Measurements from ENCODE around the gene LRRN2. TPM values are rescaled to one million over a fixed set of nuclear protein-coding genes. Genes with fewer than 3 reads are reported as not detected.

Gene LRRN2
- total RNA-seq, 1 experiment from 2014 or later, result 5.8 TPM

DNA sequence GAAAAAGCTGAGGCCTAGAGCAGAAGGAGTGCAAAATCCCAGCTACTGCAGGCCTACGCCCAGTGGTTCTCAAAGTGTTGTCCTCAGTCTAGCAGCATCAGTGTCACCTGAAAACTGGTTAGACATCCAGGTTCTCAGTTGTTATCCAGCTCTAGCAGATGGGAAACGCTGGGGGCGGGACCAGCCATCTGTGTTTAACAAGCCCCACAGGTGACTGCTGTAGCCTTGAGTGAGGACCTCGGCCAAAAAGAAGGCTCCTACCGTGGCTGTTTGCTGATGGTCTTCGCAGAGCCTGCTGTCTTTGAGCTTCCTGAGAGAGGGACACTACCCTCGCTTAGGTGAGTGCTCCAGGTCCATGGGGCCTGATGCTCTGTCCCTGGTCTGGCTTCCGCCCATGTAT is 69.7 kb downstream of the LRRN2 start:
- no peaks in the 10 kb centered on the region for H3K27me3 ChIP-seq (ENCODE audit: insufficient read depth, low read length)
- H4K8ac ChIP-seq (replicated peaks; ENCODE audit: insufficient read length, low read depth, low read length), result no peak overlapping the region
- no peak overlapping the region for H3T11ph ChIP-seq (ENCODE audit: low read length)
- H3K4ac ChIP-seq (ENCODE audit: low read depth, low read length), result no peak overlapping the region
- no peak overlapping the region for H3K9ac ChIP-seq (ENCODE audit: extremely low read depth, insufficient read length, low read length)
- H2AK5ac ChIP-seq (ENCODE audit: insufficient read length, low read length), result no peak overlapping the region
- Mint-ChIP-seq H3K9me3 (no peaks in the 10 kb centered on the region), H3K27me3 (ENCODE audit: low read depth) (peaks cover 10% of the 10 kb centered on the region), H3K27ac (no peak overlapping the region), H3K4me1 (peaks cover 6 to 7% of the 10 kb centered on the region in 2 experiments; a peak in 2 of 4 replicates), H3K4me3 (no peak overlapping the region), H3K36me3 (ENCODE audit: insufficient read depth in 1 of 3, low read depth in 3 of 3) (no peaks in the 10 kb centered on the region)
- H3K27ac ChIP-seq (ENCODE audit: insufficient read length, low read depth, low read length), result no peak overlapping the region
- H3K23ac ChIP-seq (ENCODE audit: insufficient read length, low read depth, low read length), result no peak overlapping the region
- no peaks in the 10 kb centered on the region for H3K9me3 ChIP-seq (ENCODE audit: control insufficient read depth, low read depth, low read length)
- no peak overlapping the region for H2BK5ac ChIP-seq (ENCODE audit: insufficient read length, low read length)
- no peak overlapping the region for H2BK120ac ChIP-seq (ENCODE audit: low read depth, low read length, poor library complexity, severe bottlenecking)
- H3K14ac ChIP-seq (ENCODE audit: insufficient read depth, low read length), result no peak overlapping the region
- no peak overlapping the region for H2BK15ac ChIP-seq (ENCODE audit: low read depth, low read length)
- H2AFZ ChIP-seq (ENCODE audit: low read length), result no peak overlapping the region
- H3K23me2 ChIP-seq (ENCODE audit: insufficient read length, low read depth, low read length, poor library complexity, severe bottlenecking), result no peaks in the 10 kb centered on the region
- H4K20me1 ChIP-seq (ENCODE audit: control insufficient read depth, insufficient read depth, insufficient read length), result no peaks in the 10 kb centered on the region
- WGBS (ENCODE audit: extremely low coverage, insufficient read length, low lambda C conversion rate), result no CpG with 5 or more reads among the region's 8 CpGs
- no peak for DNase-seq
- no peaks in the 10 kb centered on the region for H3K79me2 ChIP-seq (ENCODE audit: insufficient read depth, low read length)
- H2BK20ac ChIP-seq (ENCODE audit: low read depth, low read length, poor library complexity, severe bottlenecking), result no peak overlapping the region
- H4K91ac ChIP-seq (ENCODE audit: insufficient read length, low read depth, low read length), result no peak overlapping the region
- H3K18ac ChIP-seq (ENCODE audit: insufficient read length, low read depth, low read length), result no peak overlapping the region
- H3K4me1 ChIP-seq (ENCODE audit: insufficient read depth, low read length), result no peaks in the 10 kb centered on the region
- H3K4me2 ChIP-seq (ENCODE audit: insufficient read depth, insufficient read length, low read length), result no peak overlapping the region
- TF ChIP-seq, protein P1, sequence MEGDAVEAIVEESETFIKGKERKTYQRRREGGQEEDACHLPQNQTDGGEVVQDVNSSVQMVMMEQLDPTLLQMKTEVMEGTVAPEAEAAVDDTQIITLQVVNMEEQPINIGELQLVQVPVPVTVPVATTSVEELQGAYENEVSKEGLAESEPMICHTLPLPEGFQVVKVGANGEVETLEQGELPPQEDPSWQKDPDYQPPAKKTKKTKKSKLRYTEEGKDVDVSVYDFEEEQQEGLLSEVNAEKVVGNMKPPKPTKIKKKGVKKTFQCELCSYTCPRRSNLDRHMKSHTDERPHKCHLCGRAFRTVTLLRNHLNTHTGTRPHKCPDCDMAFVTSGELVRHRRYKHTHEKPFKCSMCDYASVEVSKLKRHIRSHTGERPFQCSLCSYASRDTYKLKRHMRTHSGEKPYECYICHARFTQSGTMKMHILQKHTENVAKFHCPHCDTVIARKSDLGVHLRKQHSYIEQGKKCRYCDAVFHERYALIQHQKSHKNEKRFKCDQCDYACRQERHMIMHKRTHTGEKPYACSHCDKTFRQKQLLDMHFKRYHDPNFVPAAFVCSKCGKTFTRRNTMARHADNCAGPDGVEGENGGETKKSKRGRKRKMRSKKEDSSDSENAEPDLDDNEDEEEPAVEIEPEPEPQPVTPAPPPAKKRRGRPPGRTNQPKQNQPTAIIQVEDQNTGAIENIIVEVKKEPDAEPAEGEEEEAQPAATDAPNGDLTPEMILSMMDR (conservative IDR thresholded peaks at IDR 0.05), result no peak
- H2BK12ac ChIP-seq (ENCODE audit: insufficient read length, low read depth, low read length), result no peak overlapping the region
- H4K5ac ChIP-seq (ENCODE audit: insufficient read length, low read depth, low read length), result no peak overlapping the region
- no peaks in the 10 kb centered on the region for H3K79me1 ChIP-seq (ENCODE audit: insufficient read depth, low read depth, low read length, poor library complexity, severe bottlenecking)
- H3K56ac ChIP-seq (ENCODE audit: insufficient read length, low read depth, low read length), result no peak overlapping the region
